Measurements from ENCODE around the gene SEMA3F.

DNA sequence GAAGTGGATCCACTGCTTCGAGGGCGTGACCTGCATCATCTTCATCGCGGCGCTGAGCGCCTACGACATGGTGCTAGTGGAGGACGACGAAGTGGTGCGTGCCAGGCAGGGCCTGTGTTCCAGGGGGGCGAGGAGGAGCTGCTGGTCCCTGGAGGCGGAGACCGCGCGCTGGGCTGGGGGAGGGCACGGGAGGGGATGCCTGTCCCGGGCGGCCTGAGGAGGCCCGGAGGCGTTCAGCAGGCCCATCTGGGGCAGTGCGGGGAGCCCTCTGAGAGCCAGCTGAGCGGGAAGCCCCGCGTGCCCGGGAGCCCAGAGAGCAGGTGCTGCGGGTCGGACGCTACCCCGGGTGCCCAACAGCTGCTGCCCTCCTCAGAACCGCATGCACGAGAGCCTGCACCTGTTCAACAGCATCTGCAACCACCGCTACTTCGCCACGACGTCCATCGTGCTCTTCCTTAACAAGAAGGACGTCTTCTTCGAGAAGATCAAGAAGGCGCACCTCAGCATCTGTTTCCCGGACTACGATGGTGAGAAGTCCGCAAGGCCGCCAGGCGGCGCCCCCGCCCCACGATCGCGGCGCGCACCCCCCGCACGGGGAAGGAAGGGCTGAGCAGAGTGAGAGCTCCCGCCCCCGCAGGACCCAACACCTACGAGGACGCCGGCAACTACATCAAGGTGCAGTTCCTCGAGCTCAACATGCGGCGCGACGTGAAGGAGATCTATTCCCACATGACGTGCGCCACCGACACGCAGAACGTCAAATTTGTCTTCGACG lies 39.2 kb downstream of the SEMA3F start:
- TF ChIP-seq, protein P1, sequence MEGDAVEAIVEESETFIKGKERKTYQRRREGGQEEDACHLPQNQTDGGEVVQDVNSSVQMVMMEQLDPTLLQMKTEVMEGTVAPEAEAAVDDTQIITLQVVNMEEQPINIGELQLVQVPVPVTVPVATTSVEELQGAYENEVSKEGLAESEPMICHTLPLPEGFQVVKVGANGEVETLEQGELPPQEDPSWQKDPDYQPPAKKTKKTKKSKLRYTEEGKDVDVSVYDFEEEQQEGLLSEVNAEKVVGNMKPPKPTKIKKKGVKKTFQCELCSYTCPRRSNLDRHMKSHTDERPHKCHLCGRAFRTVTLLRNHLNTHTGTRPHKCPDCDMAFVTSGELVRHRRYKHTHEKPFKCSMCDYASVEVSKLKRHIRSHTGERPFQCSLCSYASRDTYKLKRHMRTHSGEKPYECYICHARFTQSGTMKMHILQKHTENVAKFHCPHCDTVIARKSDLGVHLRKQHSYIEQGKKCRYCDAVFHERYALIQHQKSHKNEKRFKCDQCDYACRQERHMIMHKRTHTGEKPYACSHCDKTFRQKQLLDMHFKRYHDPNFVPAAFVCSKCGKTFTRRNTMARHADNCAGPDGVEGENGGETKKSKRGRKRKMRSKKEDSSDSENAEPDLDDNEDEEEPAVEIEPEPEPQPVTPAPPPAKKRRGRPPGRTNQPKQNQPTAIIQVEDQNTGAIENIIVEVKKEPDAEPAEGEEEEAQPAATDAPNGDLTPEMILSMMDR (IDR thresholded peaks at IDR 0.05; ENCODE audit: low read depth, low read length, missing input control) = peak; percentile 77
- no peak for TF ChIP-seq GABPA (IDR thresholded peaks at IDR 0.05 in 1 of 2, conservative IDR thresholded peaks at IDR 0.05 in 1 of 2)
- TF ChIP-seq, protein P2, sequence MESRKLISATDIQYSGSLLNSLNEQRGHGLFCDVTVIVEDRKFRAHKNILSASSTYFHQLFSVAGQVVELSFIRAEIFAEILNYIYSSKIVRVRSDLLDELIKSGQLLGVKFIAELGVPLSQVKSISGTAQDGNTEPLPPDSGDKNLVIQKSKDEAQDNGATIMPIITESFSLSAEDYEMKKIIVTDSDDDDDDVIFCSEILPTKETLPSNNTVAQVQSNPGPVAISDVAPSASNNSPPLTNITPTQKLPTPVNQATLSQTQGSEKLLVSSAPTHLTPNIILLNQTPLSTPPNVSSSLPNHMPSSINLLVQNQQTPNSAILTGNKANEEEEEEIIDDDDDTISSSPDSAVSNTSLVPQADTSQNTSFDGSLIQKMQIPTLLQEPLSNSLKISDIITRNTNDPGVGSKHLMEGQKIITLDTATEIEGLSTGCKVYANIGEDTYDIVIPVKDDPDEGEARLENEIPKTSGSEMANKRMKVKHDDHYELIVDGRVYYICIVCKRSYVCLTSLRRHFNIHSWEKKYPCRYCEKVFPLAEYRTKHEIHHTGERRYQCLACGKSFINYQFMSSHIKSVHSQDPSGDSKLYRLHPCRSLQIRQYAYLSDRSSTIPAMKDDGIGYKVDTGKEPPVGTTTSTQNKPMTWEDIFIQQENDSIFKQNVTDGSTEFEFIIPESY (IDR thresholded peaks at IDR 0.05) = no peak
- no peak for TF ChIP-seq YY1 (IDR thresholded peaks at IDR 0.05)
- TF ChIP-seq, protein P3, sequence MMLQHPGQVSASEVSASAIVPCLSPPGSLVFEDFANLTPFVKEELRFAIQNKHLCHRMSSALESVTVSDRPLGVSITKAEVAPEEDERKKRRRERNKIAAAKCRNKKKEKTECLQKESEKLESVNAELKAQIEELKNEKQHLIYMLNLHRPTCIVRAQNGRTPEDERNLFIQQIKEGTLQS (IDR thresholded peaks at IDR 0.05) = no peak

All from liver (tissue), 3 donors.